ENCODE measurements around the gene IRF2.

- no peak for TF ChIP-seq ZFP30 (CRISPR knock-in tag; IDR thresholded peaks at IDR 0.05)
- no peak for TF ChIP-seq ZNF70 (CRISPR knock-in tag; IDR thresholded peaks at IDR 0.05)
- no peak for TF ChIP-seq RARB (CRISPR knock-in tag; IDR thresholded peaks at IDR 0.05)
- TF ChIP-seq ZC3H10 (CRISPR knock-in tag; IDR thresholded peaks at IDR 0.05): no peak
- no peak for TF ChIP-seq CREB5 (CRISPR knock-in tag; IDR thresholded peaks at IDR 0.05; ENCODE audit: low read depth)
- TF ChIP-seq GLIS3 (CRISPR knock-in tag; IDR thresholded peaks at IDR 0.05): no peak
- no peak for TF ChIP-seq PATZ1 (CRISPR knock-in tag; IDR thresholded peaks at IDR 0.05; ENCODE audit: borderline replicate concordance)
- TF ChIP-seq CSDC2 (CRISPR knock-in tag; IDR thresholded peaks at IDR 0.05): no peak
- no peak for TF ChIP-seq ISL1 (CRISPR knock-in tag; IDR thresholded peaks at IDR 0.05)
- no peak for TF ChIP-seq OSR1 (CRISPR knock-in tag; IDR thresholded peaks at IDR 0.05)
- no peak for TF ChIP-seq TCF4 (CRISPR knock-in tag; IDR thresholded peaks at IDR 0.05; ENCODE audit: borderline replicate concordance)
Observed at GRCh38 chr4:184368731-184369130, 105.6 kb downstream of the IRF2 start.
